Measurements from ENCODE around the gene GJD3.

The GJD3 gene

GRCh38 chr17:40351359-40352236, 12.9 kb downstream of the GJD3 start:
- DNase-seq, result no peak

- no peak for DNase-seq
These were observed 13.7 kb downstream of the GJD3 start for GRCh38 chr17:40350689-40351358.

- no peak for DNase-seq
These were observed 14.4 kb downstream of the GJD3 start for GRCh38 chr17:40349895-40350688.

GRCh38 chr17:40349477-40349894, 15.1 kb downstream of the GJD3 start:
- no peak for DNase-seq

GRCh38 chr17:40348562-40349476, 15.7 kb downstream of the GJD3 start:
- peak; percentile 60 to 64 for DNase-seq

GRCh38 chr17:40348136-40348504, 16.4 kb downstream of the GJD3 start:
- no peak for DNase-seq

- peak; percentile 65 to 78 for DNase-seq
These were observed 17.0 kb downstream of the GJD3 start for GRCh38 chr17:40347319-40348135.

- no peak for DNase-seq
These were observed 17.8 kb downstream of the GJD3 start for GRCh38 chr17:40346765-40347158.

GRCh38 chr17:40345994-40346764, 18.4 kb downstream of the GJD3 start:
- no peak for DNase-seq

GRCh38 chr17:40345161-40345993, 19.2 kb downstream of the GJD3 start:
- no peak for DNase-seq

GRCh38 chr17:40344421-40345160, 19.9 kb downstream of the GJD3 start:
- DNase-seq, result no peak

GRCh38 chr17:40343219-40344119, 21.1 kb downstream of the GJD3 start:
- no peak for DNase-seq

- DNase-seq, result no peak
These were observed 21.9 kb downstream of the GJD3 start for GRCh38 chr17:40342504-40343218.

- DNase-seq, result no peak
These were observed 22.6 kb downstream of the GJD3 start for GRCh38 chr17:40341808-40342503.

- peak in 1 of 2 donors; percentile 41 for DNase-seq
These were observed 23.4 kb downstream of the GJD3 start for GRCh38 chr17:40340880-40341807.
